CMK (cell line): ENCODE data around the gene TTC23L.
"Not testable (repeated sequence)": the region's sequence is repeated elsewhere in the genome, so short reads cannot be mapped to it uniquely, and the experiment has no call there.

ENCODE experiments used
- DNase-seq: peaks from one replicate; pipeline ENCODE4 v3.0.0-alpha.2; 2010; ENCODE audit warnings: low read depth

The TTC23L gene

GRCh38 chr5:34838785-34839714, at the start of gene TTC23L:
Gene TTC23L (plus strand): TSS chr5:34839164. CDS start chr5:34840672, 1,508 bp downstream.
- no peak for DNase-seq

GRCh38 chr5:34789639-34790038, 49.3 kb upstream of the TTC23L start:
- no peak for DNase-seq

- DNase-seq, result no peak
Measured at GRCh38 chr5:34790069-34790468, 48.9 kb upstream of the TTC23L start.

- DNase-seq, result no peak
Measured at GRCh38 chr5:34791761-34792244, 47.2 kb upstream of the TTC23L start.

GRCh38 chr5:34802834-34803563, 36.0 kb upstream of the TTC23L start:
- no peak for DNase-seq

- DNase-seq, result no peak
Measured at GRCh38 chr5:34803974-34804732, 34.8 kb upstream of the TTC23L start.

- DNase-seq, result no peak
Measured at GRCh38 chr5:34804913-34805312, 34.1 kb upstream of the TTC23L start.

- no peak for DNase-seq
Measured at GRCh38 chr5:34806532-34806931, 32.4 kb upstream of the TTC23L start.

GRCh38 chr5:34811706-34812105, 27.3 kb upstream of the TTC23L start:
- no peak for DNase-seq

- DNase-seq, result no peak
Measured at GRCh38 chr5:34813509-34813908, 25.5 kb upstream of the TTC23L start.

GRCh38 chr5:34817558-34818351, 21.2 kb upstream of the TTC23L start:
- DNase-seq, result no peak

- DNase-seq, result no peak
Measured at GRCh38 chr5:34818717-34819116, 20.2 kb upstream of the TTC23L start.

GRCh38 chr5:34820593-34820992, 18.4 kb upstream of the TTC23L start:
- DNase-seq, result peak; percentile 7

- no peak for DNase-seq
Measured at GRCh38 chr5:34822956-34823715, 15.8 kb upstream of the TTC23L start.

- DNase-seq, result no peak
Measured at GRCh38 chr5:34826347-34826746, 12.6 kb upstream of the TTC23L start.

GRCh38 chr5:34827588-34828506, 11.1 kb upstream of the TTC23L start:
- DNase-seq, result no peak

GRCh38 chr5:34830827-34831226, 8.1 kb upstream of the TTC23L start:
- DNase-seq, result not testable (repeated sequence)

- no peak for DNase-seq
Measured at GRCh38 chr5:34831303-34831702, 7.7 kb upstream of the TTC23L start.

GRCh38 chr5:34832568-34832967, 6.4 kb upstream of the TTC23L start:
- DNase-seq, result no peak

GRCh38 chr5:34833090-34833489, 5.9 kb upstream of the TTC23L start:
- DNase-seq, result no peak
